HG02678 (cell line): ENCODE measurements around the gene DDX56.
"Not testable (repeated sequence)": the region's sequence is repeated elsewhere in the genome, so short reads cannot be mapped to it uniquely, and the experiment has no call there.

Experiments
- ATAC-seq: cut with Tn5 transposase; IDR thresholded peaks from one replicate; pipeline ENCODE4 v1.9.1; 2021; ENCODE audit warnings: mild to moderate bottlenecking, moderate library complexity; ENCODE audit not compliant: unreplicated experiment

Gene DDX56

GRCh38 chr7:44597181-44597580 is 23.5 kb upstream of the DDX56 start:
- not testable (repeated sequence) for ATAC-seq

DNA sequence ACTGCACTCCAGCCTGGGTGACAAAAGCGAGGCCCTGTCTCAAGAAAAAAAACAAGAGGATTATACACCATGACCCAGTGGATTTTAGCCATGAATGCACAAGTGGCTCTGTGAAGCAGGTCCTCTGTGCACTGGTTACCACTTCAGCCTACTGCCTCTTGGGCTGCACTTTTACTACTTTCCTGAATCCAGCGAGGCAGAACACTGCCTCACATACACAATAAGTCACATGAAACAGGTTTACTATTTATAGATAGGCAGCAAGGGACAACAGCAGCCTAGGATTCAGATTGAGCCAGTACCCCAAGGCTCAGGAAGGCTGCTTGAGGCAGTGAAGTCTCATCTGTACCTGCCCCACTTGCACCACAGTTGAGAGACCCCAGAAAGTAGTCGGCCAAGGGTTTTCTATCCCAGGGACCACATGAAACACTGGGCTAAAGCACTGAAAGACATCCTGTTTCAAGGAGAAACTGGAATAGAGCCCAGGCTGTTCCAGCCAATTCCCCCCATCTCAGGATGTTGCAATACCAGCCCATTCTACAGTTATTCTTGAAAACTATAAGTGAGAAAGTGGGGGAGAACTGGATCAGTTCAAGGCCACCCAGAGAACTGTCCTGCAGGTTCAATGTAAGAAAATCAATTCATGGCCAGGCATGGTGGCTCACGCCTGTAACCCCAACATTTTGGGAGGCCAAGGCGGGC is 22.4 kb upstream of the DDX56 start:
- no peak for ATAC-seq

DNA sequence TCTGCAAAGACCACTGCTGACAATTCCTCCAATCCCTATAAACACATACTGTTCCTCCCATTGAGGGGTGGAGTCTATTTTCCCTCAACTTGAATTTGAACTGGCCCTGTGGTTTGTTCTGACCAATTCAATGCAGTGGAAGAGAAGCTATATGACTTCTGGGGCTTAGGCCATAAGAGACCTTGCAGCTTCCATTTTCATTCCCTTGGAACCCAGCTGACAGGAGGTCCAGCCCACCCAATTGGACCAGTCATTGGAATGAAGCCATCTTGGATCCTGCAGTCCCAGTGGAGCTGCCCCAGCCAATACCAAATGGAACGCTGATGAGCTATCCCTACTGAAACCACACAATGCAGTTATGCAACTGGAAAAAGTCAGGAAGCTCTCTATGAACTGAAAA is 17.2 kb upstream of the DDX56 start:
- no peak for ATAC-seq

- peak; percentile 40 for ATAC-seq
These were observed 14.4 kb upstream of the DDX56 start for GRCh38 chr7:44587843-44588711.

- no peak for ATAC-seq
These were observed 9.6 kb upstream of the DDX56 start for GRCh38 chr7:44583146-44583865.

DNA sequence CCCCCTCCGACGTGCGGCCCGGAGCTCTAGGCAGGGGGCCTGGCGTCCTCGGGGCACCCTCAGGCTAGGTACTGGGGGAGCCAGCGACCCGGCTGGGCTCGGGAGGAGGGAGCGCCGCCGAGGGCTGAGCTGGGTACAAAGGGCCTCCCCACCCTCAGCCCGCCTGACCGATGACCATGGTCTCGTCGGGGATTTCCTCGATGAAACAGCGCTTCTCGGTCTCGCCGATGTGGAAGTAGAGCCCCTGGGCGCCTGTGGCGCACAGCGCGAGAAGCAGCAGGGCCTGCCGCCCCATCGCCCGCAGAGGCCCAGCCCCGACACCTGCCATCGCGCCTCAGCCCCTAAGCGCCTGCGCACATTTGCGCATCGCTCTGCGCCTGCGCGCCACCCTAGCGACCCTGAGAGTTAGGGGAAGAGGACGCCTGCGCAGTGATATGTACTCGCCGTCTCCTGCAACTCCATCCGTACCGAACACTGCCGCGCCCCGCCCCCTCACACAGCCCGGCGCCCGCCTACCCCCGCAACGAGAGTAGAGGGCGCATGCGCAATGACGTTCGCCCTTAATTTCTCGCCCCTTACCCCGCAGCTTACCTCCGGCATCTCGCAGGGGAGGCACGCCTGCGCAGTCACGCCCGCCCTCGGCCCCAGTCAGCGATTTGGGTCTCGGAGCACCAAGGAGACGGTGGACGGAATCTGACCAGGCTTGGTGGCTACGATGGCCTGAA is 8.3 kb upstream of the DDX56 start, which contains the start of gene TMED4:
TSS of gene TMED4 (minus strand) at position 353 of the 725 bp plus-strand sequence. CDS start at position 328, 25 bp downstream.
- ATAC-seq = peak; percentile 87

DNA sequence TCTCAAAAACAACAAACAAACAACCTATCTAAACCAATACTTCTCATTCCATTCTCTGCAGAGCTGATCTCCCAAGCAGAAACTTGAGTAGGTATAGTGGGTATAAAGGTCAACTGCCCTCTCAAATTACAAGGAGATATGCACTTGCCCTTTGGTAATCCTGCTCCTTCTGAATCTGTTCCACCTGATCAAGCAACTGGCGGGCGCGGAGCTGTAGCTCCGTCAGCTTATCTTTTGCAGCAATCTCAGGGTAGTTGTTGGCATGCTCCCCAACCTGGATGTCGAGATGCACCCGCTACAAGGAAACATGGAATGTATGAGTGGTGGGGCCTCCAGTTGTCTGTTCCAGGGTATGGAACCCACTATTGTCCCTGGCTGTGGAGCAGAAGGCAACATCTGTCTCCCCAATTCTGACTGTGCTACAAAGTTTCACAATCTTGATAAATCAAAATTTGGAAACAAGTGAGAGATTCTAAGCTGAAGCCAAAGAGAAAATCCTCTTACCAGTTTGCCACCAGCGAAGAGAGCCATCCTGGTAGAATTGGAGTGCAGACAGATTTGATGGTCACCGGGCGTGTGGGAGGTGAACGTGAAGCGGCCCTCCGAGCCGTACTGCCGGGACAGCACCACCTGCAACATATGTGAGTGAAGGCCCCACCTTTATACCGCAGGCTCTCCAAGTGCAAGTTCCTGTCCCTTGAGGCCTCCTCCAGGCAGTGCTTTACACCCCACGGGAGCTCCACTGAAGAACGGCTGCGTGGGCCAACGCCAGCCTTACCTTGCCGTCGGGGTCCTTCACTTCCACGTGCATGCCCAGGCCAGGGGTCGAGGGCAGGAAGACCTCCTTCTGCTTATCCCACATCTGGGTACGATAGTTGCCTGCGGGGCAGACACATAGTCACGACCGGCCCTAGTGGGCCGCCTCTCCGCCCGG is 7.5 kb upstream of the DDX56 start:
- peak; percentile 28 for ATAC-seq

DNA sequence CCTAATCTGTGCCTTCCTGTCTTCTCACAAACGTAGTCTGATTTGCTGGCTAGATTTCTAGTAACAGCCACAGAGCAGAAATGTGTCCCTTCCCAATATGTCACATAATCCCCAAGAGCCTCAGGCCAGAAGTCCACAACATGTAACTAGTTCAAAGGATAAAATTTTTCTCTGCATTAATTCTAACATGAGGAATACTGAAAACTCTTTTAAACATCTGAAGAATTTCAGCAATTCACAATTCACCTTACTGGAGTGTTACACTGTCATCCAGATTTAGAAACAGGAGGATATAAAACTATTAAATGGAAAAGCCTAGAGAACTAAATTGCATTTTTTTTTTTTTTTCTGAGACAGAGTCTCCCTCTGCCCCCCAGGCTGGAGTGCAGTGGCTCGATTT is 2.5 kb upstream of the DDX56 start:
- ATAC-seq = no peak

DNA sequence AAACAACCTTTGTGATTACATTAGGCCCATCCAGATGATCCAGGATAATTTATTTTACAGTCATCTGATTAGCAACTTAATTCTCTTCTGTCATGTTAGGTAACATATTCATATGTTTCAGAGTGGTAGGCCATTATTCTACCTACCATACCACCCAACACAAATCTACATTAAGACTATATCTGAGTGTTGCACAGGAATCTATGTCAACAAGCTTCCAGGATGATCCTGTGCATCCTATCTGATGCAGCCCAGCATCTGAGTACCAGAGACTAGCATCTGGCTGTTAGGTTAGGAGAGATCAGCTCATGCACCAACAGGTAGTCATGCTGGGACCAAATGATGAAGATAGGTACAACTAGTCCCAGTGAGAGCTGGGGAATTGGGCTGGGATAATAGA is 1.3 kb upstream of the DDX56 start:
- ATAC-seq = no peak

DNA sequence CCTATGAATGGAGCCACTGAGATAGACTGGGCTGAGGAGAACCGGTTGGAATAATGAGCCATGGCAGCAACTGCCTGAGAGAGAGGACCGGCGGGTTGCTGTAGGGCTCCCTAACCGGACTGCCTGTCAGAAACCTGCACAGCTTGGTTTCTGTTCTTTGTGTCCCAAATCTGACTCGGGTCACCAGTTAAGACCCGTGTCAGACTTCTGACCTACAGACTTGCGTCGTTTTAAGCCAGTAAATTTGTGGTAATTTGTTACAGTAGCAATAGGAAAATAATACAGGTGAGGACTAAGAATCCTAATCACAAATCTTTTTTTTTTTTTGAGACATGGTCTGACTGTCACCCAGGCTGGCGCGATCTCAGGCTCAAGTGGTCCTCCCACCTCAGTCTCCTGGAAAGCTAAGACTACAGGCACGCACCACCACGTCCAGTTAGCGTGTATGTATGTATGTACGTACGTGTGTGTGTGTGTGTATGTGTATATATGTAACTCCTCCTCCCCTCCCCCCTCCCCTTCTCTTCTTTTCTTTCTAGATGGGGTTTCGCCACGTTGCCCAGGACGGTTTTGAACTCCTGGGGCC is 672 bp upstream of the DDX56 start:
- no peak for ATAC-seq

GRCh38 chr7:44572771-44573170 is 937 bp downstream of the DDX56 start:
- no peak for ATAC-seq

DNA sequence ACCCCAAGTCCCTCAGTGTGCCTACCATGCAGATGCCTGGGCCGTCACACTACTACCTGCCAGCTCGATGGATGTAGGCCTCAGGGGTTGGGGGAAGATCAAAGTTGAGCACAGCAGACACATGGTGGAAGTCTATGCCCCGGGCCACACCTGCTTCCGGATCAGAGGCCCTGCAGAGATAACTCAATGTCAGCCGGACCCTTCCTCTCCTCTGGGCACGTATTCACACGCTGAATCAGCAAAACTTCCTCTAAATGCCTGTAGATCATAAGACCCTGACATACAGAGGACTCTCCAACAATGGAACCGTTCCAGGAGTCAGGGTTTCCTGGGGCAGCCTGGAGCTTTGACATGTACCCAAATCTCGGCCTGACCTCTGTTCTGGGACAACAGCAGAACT is 3.7 kb downstream of the DDX56 start:
- no peak for ATAC-seq

DNA sequence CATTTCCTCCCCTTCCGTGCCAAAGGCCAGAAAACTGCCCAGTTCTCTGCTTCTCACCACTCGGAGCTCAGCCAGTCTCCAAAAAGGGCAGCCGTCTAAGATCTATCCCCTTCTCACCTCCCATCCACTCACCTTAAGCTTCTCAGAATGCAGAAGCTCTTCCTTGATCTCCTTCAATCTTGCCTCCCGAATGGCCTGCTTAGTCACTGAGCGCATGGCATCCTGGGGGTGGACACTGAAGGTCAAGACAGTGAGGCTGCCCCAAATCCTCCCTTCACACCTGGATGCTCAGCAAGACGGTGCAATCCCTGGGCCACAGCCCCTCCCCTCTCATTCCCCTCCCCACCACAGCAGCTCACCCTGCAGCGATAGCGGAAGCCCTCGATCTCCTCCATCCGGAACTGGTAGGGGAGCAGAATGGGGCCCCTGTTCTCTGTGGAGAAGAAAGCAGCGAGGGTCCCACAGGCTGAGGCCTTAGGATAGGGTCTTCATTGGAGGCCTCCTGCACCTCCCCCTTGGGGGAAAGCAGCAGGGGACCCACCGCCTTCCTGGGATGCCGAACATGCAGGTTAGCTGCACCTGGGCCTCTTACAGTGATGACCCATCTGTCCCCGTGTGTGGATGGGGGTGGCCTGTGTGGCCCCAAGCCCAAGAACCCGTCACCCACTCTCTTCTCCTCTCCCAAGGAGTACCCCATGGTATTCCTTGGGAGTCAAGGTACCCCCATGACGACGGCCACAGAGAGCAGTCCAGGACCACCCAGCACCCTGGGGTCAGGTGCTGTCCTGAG is 4.7 kb downstream of the DDX56 start:
- no peak for ATAC-seq

DNA sequence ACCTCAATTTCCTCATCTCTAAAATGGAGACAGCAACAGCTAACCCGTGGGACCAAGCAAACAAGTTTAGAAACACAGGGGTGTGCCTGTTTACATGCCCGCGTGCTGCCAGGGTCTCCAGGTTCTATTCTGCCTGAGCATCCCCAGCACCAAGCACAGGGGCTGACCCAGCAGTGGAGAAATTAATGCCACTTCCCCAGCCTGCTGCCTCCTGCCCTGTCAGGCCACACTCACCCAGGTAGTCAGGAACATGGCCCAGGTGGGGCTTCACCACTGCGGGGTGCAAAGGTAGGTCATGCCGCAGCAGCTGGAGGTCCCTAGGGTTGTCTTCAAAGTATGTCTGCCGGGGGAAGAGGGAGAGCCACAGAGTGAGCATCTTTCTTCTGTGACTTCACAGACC is 5.8 kb downstream of the DDX56 start:
- no peak for ATAC-seq

GRCh38 chr7:44566680-44567079 is 7.0 kb downstream of the DDX56 start:
- no peak for ATAC-seq

DNA sequence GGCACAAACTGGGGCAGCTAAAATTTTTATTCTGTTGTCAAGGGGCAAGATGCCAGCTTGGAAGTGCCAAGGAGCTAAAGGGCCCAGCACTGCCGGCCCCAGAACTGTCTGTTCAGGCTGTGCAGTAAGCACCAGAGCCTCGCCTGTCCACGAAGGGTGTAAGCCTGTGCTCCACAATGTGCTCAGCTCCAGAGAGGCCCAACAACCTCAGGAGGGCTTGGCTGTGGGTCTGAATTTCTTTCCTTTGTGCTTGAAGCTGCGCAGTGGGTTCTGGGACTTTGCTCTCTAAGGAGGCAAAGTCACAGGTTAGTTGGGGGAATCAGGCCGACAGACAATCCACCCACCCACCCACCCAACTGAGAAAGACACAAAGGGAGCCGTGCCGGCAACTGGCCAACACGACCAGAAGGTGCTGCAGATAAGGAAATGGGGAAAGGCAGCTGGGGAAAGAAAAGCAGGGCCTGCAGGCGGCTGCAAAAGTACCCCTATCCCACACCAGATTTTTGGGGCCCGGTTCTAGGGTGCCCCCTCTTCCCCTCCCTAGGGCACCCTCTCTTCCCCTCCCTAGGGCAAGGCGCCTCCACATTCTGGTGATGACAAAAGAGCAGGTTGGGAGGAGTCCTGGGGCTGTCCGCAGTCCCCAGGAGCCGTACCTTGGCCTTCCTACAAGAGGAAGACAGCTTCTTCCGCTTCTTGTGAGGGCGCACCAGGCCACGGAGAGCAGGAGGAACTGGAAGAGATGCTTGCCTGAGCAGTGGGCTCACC is 7.7 kb downstream of the DDX56 start:
- peak; percentile 36 for ATAC-seq

DNA sequence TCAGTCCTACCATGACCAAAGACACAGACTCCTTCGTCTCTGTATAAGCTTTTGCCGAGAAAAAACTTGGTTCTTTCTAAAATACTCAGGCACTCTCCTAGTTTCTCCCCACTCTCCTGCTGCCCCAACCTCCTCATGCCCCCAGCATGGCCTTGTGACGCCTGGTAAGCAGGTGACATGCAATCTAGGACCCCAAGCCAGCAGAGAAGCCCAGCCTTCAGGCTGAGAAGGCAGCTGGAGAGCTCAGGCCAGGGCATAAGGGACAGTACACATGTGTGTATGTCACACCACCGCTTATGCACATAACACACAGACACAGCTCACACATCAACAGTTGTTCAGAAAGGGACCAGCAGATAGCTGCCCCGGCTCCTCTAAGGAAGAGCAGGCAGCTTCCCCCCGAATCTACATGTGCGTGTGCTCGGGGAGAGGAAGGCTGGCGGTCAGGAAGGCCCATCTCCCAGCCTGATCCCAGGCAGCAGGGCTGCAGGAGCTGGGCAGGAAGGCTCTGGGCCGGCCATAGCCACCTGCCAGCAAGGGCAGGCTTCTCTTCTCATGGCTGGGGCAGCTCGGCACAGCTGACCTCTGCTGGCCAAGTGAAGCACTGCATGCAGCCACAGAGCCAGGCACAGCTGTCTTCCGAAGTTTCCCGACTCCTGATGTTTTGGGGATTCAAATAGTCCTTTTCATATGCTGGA is 8.5 kb downstream of the DDX56 start:
- peak; percentile 74 for ATAC-seq
